ENCODE measurements around the gene PHAF1.

PHAF1 gene

DNA sequence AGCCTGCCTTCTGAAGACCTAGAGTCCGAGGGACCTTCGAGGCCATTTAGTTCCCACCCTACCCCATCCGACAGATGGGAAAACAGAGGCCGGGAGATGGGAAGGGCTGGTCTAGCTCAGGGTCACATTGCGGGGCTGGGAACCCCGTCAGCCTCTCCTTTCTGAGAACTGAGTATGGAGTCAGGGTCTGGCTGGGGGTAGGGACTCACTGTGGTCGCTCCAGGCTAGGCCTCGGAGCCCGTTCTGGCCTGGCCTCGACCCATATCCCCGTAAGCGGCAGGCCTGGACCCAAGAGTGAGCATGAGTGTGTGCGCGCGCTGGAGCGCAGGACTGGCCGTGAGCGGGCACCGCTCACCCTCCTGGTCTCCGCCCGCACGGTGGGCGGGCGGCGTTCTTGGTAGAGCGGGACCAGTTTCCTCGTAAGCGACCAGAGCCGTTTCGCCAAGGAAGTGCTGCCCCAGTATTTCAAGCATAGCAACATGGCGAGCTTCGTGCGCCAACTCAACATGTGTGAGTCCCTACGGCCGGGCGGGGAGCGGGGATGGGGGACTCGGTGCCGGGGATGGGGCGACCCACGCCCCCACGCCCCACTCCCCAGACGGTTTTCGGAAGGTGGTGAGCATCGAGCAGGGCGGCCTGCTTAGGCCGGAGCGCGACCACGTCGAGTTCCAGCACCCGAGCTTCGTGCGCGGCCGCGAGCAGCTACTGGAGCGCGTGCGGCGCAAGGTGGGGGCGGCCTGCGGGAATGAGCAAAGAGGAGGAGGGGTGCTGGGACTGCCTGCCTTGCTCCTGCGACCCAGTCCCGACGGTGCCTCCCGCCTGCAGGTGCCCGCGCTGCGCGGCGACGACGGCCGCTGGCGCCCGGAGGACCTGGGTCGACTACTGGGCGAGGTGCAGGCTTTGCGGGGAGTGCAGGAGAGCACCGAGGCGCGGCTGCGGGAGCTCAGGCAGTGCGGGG, 55.7 kb downstream of the PHAF1 start:
- Histone ChIP-seq H3K9me3 (replicated peaks in 1 of 11) (no peaks in the 10 kb centered on the region), H3K27me3 (peaks cover 53 to 87% (median 82%) of the 10 kb centered on the region in 11 experiments), H3K4me1 (peaks cover 46 to 89% (median 63%) of the 10 kb centered on the region in 10 experiments), H3K4me2 (peak overlapping the region; percentile 68 to 97 (median 85); a peak in 18 of 22 replicates), H3K27ac (no peak overlapping the region; a peak in 1 of 22 replicates), H3K36me3 (no peaks in the 10 kb centered on the region), H3K9ac (peak overlapping the region in 3 of 11 experiments; percentile 31 to 69 (median 41); a peak in 3 of 22 replicates), H3K4me3 (peak overlapping the region in 6 of 10 experiments; percentile 36 to 66 (median 47); a peak in 6 of 20 replicates), H4K20me1 (peaks cover 18 to 55% (median 44%) of the 10 kb centered on the region in 11 experiments; a peak in 20 of 22 replicates)
- TF ChIP-seq Cebpa-rat (IDR thresholded peaks at IDR 0.05), result no peak

DNA sequence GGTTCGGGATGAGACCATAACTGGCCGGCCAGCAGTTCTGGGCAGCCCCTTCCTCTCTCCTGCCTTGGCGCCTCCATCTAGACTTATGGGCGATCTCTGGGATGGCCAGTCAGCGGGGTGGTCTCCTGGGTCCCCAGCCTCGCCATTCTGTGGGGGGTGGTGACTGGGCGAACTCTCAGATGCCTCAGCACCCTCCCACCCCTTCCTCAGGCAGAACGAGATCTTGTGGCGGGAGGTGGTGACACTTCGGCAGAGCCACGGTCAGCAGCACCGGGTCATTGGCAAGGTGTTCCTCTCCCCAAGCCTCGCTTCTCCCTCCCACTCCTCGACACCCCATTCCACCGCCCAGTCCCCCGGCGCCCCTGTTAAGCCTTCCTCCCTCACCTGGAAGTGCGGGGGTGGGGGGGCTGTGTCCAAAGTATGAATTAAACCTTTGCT, 56.4 kb downstream of the PHAF1 start:
- Histone ChIP-seq H3K4me3 (no peak overlapping the region), H3K4me2 (peak overlapping the region in 3 of 11 experiments; percentile 48 to 97 (median 91); a peak in 5 of 22 replicates), H3K9ac (no peak overlapping the region), H3K27ac (no peak overlapping the region), H3K27me3 (peaks cover 53 to 85% (median 80%) of the 10 kb centered on the region in 11 experiments), H3K9me3 (replicated peaks in 1 of 11) (no peaks in the 10 kb centered on the region), H4K20me1 (peaks cover 17 to 55% (median 43%) of the 10 kb centered on the region in 11 experiments; a peak in 20 of 22 replicates), H3K4me1 (peaks cover 50 to 92% (median 65%) of the 10 kb centered on the region in 10 experiments), H3K36me3 (no peaks in the 10 kb centered on the region)
- no peak for TF ChIP-seq Cebpa-rat (IDR thresholded peaks at IDR 0.05)

DNA sequence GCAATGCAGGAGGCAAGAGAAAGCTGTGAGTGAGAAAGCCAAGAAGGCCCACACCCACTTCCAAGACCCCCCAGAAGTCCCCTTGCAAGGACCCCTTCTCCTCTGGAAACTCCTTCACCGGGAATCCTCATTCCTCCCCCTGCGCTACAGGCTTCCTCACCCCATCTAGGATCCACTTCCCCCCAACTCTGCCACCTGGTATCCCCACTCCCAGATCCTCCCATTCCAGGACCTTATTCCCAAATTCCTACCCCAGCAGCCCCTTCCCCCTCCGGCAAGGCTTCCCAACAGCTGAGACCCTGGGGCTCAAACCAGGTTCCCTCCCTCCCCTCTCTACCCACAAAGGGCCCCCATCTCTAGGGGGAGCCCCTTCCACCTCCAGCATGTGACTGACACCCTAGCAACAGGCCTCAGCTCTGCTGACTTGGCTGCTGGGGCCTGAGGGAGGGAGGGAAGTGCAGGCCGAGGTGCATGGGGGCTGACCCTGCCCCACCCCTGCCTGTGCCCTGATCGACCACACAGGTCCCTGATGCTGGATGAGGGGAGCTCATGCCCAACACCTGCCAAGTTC, 56.9 kb downstream of the PHAF1 start:
- Histone ChIP-seq H4K20me1 (peaks cover 12 to 50% (median 39%) of the 10 kb centered on the region in 11 experiments; a peak in 20 of 22 replicates), H3K36me3 (no peaks in the 10 kb centered on the region), H3K4me3 (no peak overlapping the region), H3K4me1 (peaks cover 50 to 92% (median 65%) of the 10 kb centered on the region in 10 experiments), H3K9me3 (replicated peaks in 1 of 11) (no peaks in the 10 kb centered on the region), H3K27ac (no peak overlapping the region), H3K9ac (no peak overlapping the region), H3K4me2 (peak overlapping the region in 4 of 11 experiments; percentile 10 to 97 (median 70); a peak in 7 of 22 replicates), H3K27me3 (peaks cover 47 to 80% (median 74%) of the 10 kb centered on the region in 11 experiments)
- no peak for TF ChIP-seq Cebpa-rat (IDR thresholded peaks at IDR 0.05)

DNA sequence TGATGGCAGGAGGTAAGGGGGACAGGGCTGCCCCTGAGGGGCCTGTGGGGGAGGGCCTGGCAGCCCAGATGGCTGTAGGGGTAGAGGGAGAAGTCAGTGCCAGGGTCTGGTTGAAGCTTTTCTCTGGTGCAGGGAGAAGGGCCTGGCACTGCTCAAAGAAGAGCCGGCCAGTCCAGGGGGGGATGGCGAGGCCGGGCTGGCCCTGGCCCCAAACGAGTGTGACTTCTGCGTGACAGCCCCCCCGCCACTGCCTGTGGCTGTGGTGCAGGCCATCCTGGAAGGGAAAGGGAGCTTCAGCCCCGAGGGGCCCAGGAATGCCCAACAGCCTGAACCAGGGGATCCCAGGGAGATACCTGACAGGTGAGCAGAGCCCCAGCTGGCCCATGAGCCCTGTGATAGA, 57.8 kb downstream of the PHAF1 start:
- 0 out of 22 replicates have a peak overlapping the region, but pooled peaks of 1 of the 11 experiments have one; percentile 9 for H3K9ac ChIP-seq
- no peaks in the 10 kb centered on the region for H3K36me3 ChIP-seq
- peaks cover 38 to 70% (median 65%) of the 10 kb centered on the region in 11 experiments for H3K27me3 ChIP-seq
- peaks cover 8 to 41% (median 30%) of the 10 kb centered on the region in 11 experiments; a peak in 20 of 22 replicates for H4K20me1 ChIP-seq
- no peak overlapping the region for H3K4me3 ChIP-seq
- TF ChIP-seq Cebpa-rat (IDR thresholded peaks at IDR 0.05), result no peak
- H3K4me2 ChIP-seq, result peak overlapping the region in 4 of 11 experiments; percentile 10 to 97 (median 93); a peak in 6 of 22 replicates
- H3K9me3 ChIP-seq (replicated peaks in 1 of 11), result no peaks in the 10 kb centered on the region
- no peak overlapping the region for H3K27ac ChIP-seq
- peaks cover 52 to 92% (median 65%) of the 10 kb centered on the region in 10 experiments for H3K4me1 ChIP-seq

DNA sequence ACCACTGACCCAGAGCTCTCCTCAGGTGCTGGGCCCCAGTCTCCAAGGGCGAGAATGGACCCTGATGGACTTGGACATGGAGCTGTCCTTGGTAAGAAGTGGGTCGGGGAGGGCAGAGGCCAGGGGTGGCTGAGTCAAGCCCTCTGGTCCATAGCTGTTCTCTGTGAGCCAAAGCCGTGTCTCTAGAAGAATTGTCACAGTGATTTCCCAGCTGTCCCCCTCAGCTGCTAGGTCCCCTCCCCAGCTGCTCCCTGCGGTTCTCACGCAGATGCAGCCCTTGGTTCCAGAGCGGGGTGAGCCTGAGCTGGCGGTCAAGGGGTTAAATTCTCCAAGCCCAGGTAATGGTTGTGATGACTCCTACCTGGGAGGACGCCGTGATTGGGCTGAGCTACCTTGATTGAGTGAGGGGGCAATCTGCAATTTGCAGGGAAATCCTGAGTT, 59.3 kb downstream of the PHAF1 start:
- Histone ChIP-seq H3K4me3 (no peak overlapping the region; a peak in 1 of 20 replicates), H4K20me1 (peaks cover 0 to 27% (median 16%) of the 10 kb centered on the region in 11 experiments; a peak in 18 of 22 replicates), H3K27ac (peak overlapping the region in 1 of 11 experiments; percentile 73; a peak in 2 of 22 replicates), H3K9me3 (replicated peaks in 1 of 11) (no peaks in the 10 kb centered on the region), H3K4me2 (peak overlapping the region; percentile 87 to 99 (median 96)), H3K27me3 (peaks cover 24 to 56% (median 51%) of the 10 kb centered on the region in 11 experiments), H3K9ac (peak overlapping the region in 1 of 11 experiments; percentile 78; a peak in 1 of 22 replicates), H3K36me3 (no peaks in the 10 kb centered on the region), H3K4me1 (peaks cover 52 to 91% (median 65%) of the 10 kb centered on the region in 10 experiments)
- no peak for TF ChIP-seq Cebpa-rat (IDR thresholded peaks at IDR 0.05)

DNA sequence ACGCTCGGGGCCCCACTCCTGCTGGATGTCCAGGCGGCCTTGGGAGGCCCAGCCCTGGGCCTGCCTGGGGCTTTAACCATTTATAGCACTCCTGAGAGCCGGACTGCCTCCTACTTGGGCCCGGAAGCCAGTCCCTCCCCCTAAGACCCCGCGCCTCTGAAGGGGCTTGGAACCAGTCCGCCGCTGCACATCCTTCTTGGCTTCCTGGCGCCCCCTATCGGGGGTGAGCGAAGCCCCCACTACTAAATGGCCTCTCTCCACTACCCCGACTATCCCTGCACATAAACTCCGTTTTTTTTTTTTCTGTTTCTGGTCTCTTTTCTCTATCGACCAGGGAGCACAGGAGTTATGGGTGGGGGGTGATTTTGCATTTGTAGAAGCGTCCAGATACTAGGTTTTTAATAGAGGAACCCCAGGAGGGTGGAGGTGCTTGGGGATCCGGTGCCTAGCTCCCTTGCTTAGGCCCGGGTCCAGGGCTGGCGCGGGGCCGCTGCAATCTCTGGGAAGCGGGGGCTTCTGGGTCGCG, 60.0 kb downstream of the PHAF1 start:
- peak overlapping the region; percentile 61 to 84 (median 78); a peak in 21 of 22 replicates for H3K9ac ChIP-seq
- H3K27me3 ChIP-seq, result peaks cover 19 to 49% (median 44%) of the 10 kb centered on the region in 11 experiments
- H3K4me1 ChIP-seq, result peaks cover 56 to 92% (median 66%) of the 10 kb centered on the region in 10 experiments
- H3K4me3 ChIP-seq, result peak overlapping the region; percentile 45 to 69 (median 57)
- H4K20me1 ChIP-seq, result peaks cover 0 to 23% (median 13%) of the 10 kb centered on the region in 11 experiments; a peak in 16 of 22 replicates
- peak overlapping the region; percentile 87 to 99 (median 96) for H3K4me2 ChIP-seq
- H3K27ac ChIP-seq, result peak overlapping the region; percentile 28 to 88 (median 81); a peak in 20 of 22 replicates
- TF ChIP-seq Cebpa-rat (IDR thresholded peaks at IDR 0.05), result no peak
- H3K9me3 ChIP-seq (replicated peaks in 1 of 11), result no peaks in the 10 kb centered on the region
- H3K36me3 ChIP-seq, result no peaks in the 10 kb centered on the region

DNA sequence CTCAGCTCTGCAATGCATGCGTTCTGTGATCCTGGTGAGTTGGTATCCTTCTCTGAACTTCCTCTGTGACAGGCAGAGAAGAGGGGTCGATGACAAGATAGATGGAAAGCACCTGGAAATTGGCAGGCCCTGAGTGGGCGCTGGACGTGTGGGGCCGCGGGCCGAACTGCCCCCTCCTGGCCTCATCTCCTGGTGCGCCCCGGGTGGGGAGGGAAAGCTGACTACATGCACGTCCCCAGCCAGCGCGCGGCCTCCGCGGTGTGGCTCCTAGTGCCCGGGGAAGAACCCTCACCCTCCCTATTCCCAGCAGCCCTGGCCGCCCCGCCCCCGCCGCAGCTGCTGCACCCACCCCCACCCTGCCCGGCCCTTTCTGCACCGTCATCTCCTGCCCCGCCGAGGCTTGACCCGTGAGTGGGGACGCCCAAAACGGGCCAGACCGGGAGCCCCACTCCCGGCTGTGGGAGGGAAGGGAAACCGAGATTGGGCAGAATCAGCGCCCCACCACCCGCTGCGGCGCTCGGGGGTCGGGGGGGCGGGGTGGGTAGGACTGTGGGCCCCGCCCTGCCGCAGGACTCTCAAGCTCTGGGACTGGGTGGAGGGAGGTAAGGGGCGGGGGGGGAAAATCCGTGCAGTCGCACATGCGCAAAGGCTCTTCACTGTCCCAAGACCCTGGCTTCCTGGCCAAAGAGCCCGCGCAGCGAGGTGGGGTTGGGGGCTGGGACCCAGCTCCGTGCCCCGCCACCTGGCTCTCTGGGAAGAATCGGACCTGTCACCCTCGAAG, 60.6 kb downstream of the PHAF1 start, which contains the start of gene NOL3:
NOL3 (plus strand) TSS at position 371 of the 781 bp plus-strand sequence.
- peak within 1 kb of the TSS; percentile 87 to 99 (median 96) for H3K4me2 ChIP-seq
- no peaks in the 10 kb centered on the region for H3K9me3 ChIP-seq (replicated peaks in 1 of 11)
- H3K4me1 ChIP-seq, result peaks cover 59 to 92% (median 66%) of the 10 kb centered on the region in 10 experiments
- H3K27ac ChIP-seq, result peak within 1 kb of the TSS; percentile 58 to 88 (median 81)
- H3K4me3 ChIP-seq, result peak within 1 kb of the TSS; percentile 45 to 69 (median 57)
- peaks cover 0 to 23% (median 13%) of the 10 kb centered on the region in 11 experiments; a peak in 16 of 22 replicates for H4K20me1 ChIP-seq
- H3K9ac ChIP-seq, result peak within 1 kb of the TSS; percentile 64 to 84 (median 78)
- TF ChIP-seq Cebpa-rat (IDR thresholded peaks at IDR 0.05), result no peak
- peaks cover 12 to 43% (median 38%) of the 10 kb centered on the region in 11 experiments for H3K27me3 ChIP-seq
- H3K36me3 ChIP-seq, result peaks cover 0 to 6% (median 0%) of the 10 kb centered on the region in 11 experiments; a peak in 2 of 22 replicates

Measured in BLaER1 treated with 17β-estradiol and CSF1 and Interleukin-3, amounts not matched to agents 10 nM and 100 nM (cell line).